GM18526 (cell line): Measurements from ENCODE around the gene ZNF227.

Experiments used
- POLR2A ChIP-seq: IDR thresholded peaks from 3 replicates; pipeline ENCODE4 v1.6.1; 2011; ENCODE audit not compliant: insufficient read length; ENCODE audit errors: extremely low read depth

Gene ZNF227

DNA sequence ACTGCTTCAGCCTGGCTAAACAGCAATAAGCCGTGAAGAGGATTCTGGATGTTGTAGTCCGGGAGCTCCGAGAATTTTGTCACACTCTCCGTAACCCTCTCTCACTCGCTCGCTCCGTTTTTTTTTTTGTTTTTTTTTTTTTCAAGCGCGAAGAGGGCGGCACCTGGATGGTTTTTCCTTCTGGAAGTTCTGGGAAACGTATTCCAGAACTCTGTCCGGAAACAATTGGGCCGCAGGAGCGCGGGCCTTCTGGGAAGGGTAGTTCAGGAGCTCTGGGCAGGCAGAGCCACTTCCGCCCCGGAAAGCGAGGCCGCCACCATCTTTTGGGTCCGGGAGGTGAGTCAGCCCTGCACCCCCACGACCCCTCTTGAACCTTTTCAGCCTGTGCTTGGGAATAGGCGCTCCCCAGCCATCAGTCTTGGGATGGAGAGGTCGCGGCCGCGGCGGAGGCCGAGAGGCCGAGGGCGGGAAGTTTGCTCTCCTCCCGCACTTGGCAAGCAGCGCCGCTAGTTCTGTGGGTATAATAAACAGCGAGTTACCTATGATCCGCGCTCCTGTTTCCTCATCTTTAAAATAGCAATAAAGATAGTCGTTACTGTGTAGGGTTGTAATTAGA lies at the start of gene ZNF227:
TSS of gene ZNF227 (plus strand) at position 283 of the 616 bp plus-strand sequence. CDS start 5,261 bp downstream, outside the sequence.
- peak; percentile 71 for TF ChIP-seq POLR2A

GRCh38 chr19:44163789-44164188 lies 48.5 kb upstream of the ZNF227 start:
- TF ChIP-seq POLR2A = no peak

DNA sequence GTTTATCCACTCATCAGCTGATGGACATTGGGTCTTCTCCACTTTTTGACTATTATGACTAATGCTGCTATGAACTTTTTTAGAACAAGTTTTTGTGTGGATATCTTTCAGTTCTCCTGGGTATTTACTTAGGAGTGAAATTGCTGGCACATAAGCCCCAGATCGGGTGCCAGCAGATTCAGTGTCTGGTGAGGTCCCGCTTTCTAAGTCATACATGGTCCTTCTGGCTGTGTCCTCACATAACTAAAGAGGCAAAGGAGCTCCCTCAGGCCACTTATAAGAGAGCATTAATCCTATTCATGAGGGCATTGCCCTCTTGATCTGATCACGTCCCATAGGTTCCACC lies 48.0 kb upstream of the ZNF227 start:
- no peak for TF ChIP-seq POLR2A

- peak; percentile 52 for TF ChIP-seq POLR2A
Observed at GRCh38 chr19:44164673-44165512, 47.4 kb upstream of the ZNF227 start, which contains the start of gene ZNF226. ZNF226 (plus strand) TSS chr19:44165100; CDS start chr19:44170081, 4,981 bp downstream.

GRCh38 chr19:44176590-44176989 lies 35.7 kb upstream of the ZNF227 start:
- TF ChIP-seq POLR2A = no peak

- TF ChIP-seq POLR2A = no peak
Observed at GRCh38 chr19:44180968-44181367, 31.4 kb upstream of the ZNF227 start.

- no peak for TF ChIP-seq POLR2A
Observed at GRCh38 chr19:44182145-44182544, 30.2 kb upstream of the ZNF227 start.

DNA sequence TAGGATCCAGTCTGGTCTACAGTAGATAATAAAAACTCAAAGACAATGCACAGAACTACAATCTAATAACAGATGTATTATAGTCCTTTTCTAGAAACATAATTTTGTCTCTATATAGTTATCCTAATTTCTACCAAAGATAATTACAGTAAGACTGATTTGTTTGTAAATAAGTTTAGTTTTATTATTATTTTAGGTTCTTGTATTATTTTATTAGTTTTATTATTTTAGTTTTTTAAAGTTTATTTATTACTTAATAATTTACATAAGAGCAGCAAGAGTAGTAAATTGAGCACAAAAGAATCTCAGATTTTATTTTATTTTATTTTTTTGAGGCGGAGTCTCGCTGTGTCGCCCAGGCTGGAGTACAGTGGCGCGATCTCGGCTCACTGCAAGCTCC lies 22.3 kb upstream of the ZNF227 start:
- no peak for TF ChIP-seq POLR2A

DNA sequence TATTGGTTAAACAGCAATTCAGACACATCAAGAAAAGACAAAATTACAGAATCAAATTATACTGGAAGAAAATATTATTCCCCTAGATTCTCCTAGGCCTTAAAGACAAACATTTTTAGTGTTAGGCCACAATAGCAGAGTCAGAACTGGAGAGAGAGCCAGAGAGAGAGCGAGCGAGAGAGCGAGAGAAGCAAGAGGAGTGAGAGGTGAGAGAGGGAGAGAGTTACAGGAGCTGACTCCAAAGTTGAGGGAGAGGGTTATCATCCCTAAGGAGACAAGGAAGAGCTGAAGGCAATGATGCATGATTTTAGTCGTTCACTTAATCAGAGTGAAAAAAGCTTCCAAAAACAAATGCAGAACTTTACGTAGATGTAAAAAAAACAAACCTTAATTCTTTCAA lies 20.2 kb upstream of the ZNF227 start:
- no peak for TF ChIP-seq POLR2A

DNA sequence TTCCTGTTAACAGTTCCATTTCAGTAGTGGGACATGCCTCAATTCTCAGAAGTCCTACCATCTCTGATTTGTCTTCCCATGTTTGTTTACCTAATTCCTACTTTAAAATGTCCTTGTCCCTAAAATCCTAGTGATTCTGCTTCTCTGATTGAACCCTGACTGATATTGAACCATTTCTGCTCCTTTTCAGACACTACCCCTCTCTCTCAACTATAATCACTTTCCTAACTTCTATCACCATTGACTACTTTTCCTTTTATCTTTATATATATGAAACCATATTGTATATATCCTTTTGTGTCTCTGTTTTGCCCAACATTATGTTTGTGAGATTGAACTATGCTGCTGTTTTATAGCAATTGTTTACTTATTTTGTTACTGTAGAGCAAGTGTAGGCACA lies 15.6 kb upstream of the ZNF227 start:
- no peak for TF ChIP-seq POLR2A

- TF ChIP-seq POLR2A = no peak
Observed at GRCh38 chr19:44202470-44202869, 9.9 kb upstream of the ZNF227 start.

DNA sequence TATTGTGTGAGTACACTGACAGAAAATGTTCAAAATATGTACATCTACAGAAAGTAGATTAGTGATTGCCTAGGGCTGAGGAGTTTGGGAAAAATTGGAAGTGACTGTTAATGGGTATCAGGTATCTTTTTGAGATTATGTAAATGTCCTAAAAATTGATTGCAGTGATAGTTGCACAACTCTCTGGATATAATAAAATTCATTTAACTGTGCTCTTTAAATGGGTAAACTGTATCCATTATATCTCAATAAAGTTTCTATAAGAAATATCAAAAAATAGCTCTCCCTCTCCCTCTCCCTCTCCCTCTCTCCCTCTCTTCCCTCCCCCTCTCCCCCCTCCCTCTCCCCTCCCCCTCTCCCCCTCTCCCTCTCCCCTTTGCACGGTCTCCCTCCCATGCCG lies 9.4 kb upstream of the ZNF227 start:
- TF ChIP-seq POLR2A = no peak

DNA sequence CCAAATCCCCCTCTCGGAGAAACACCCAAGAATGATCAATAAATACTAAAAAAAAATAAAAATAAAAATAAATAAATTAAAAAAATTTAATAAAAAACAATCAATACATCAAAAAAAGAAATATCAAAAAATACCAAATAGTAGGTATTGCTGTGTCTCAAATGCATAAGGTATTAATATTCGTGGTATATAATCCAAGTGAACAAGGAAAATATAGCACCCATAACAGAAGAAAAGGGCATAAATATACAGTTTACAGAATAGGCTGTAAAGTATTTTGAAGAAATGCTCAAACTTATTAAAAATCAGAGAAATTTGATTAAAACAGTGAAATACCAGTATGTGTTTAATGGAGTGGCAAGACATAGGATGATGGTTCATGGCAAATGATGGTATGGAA lies 7.6 kb upstream of the ZNF227 start:
- no peak for TF ChIP-seq POLR2A

DNA sequence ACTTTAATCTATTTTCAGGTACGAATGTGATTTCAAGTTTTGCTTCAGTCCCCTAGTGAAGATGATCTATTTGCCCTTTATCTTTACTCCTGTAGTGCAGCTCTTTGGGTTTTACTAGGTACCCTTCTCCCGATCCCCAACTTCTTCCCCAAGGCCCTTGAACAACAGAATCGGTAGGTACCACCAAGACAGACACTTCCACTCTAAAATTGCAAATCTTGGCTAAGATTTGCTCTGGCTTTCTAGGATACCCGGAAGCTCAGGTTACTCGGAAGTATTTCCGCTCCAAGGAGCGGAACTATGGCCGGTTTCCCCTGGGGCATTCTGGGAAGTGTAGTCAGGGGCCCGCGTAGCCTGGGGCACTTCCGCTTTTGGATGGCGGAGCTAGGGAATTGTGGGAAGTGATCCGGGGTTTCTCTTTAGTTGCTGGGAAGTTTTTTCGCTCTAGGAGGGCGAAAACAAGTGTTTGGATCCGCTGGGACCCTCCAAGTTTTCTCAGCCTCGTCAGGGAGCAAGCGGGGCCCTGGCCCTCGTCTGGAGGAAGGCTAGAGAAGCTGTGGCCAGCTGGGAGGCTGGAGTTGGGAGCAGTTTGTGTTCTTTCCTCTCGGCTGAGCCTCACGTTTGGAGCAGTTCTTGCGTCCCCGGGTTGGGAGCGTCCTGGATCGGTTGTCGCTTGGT lies 5.1 kb upstream of the ZNF227 start:
- TF ChIP-seq POLR2A = peak; percentile 48

DNA sequence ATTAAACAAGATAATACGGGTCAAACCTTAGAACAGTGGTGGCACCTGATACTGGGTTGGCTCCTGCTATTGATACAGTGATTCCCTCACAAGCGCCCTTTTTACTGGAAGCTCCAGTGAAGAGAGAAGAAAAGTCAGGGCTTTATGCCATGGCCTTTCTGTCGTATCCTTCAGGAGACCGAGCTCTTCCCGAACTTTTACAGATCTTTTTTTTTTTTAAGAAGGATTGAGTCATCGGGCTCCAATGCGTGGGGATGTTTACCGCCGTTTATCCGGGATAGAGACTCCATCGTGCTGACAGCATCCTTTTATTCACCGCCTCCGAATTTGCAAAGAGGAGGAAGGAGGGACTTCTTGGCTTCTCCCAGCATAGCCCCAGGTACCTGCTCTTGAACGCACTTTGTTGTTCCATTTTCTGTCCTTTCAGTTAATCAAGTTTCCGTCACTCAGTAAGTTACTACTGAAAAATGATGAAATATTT lies 574 bp downstream of the ZNF227 start:
- no peak for TF ChIP-seq POLR2A

- no peak for TF ChIP-seq POLR2A
Observed at GRCh38 chr19:44228318-44228717, 16.0 kb downstream of the ZNF227 start.
